Mesendoderm (in vitro differentiated cells): ENCODE results near the gene ZSCAN2.

ENCODE experiments used
- DNase-seq: peaks from one replicate; pipeline ENCODE4 v3.0.0; 2013
- H2AK5ac ChIP-seq: 2 replicates; pipeline ENCODE4 v1.6.1; 2013; ENCODE audit warnings: low read length, inconsistent platforms
- H2BK120ac ChIP-seq: 2 replicates; pipeline ENCODE4 v1.6.1; 2013; ENCODE audit warnings: low read depth, mild to moderate bottlenecking, low read length, moderate library complexity, mixed read lengths
- H2BK15ac ChIP-seq: replicated peaks from 2 replicates; pipeline ENCODE4 v1.6.1; 2013; ENCODE audit warnings: low read depth, mild to moderate bottlenecking, moderate library complexity
- H2BK5ac ChIP-seq: 2 replicates; pipeline ENCODE4 v1.6.1; 2013; ENCODE audit warnings: low read length, inconsistent platforms
- H3K18ac ChIP-seq: 2 replicates; pipeline ENCODE4 v1.6.1; 2013; ENCODE audit warnings: mild to moderate bottlenecking, low read length, mixed read lengths
- H3K23ac ChIP-seq: one replicate; pipeline ENCODE4 v1.6.1; 2013; ENCODE audit warnings: low read length
- H3K27ac ChIP-seq: 2 replicates; pipeline ENCODE4 v1.5.1; 2013; ENCODE audit warnings: low read depth, mild to moderate bottlenecking, inconsistent platforms, low read length, moderate library complexity
- H3K27me3 ChIP-seq: 2 replicates; pipeline ENCODE4 v1.6.1; 2013; ENCODE audit warnings: low read length, control low read depth, mild to moderate bottlenecking, inconsistent platforms; ENCODE audit not compliant: insufficient read depth, poor library complexity
- H3K36me3 ChIP-seq: 2 replicates; pipeline ENCODE4 v1.6.1; 2013; ENCODE audit warnings: low read length, inconsistent platforms; ENCODE audit not compliant: control insufficient read depth, insufficient read depth
- H3K4ac ChIP-seq: one replicate; pipeline ENCODE4 v1.6.1; 2013; ENCODE audit warnings: low read depth, mild to moderate bottlenecking, low read length, moderate library complexity
- H3K4me1 ChIP-seq: 2 replicates; pipeline ENCODE4 v1.6.1; 2013; ENCODE audit warnings: low read depth, low read length, inconsistent platforms; ENCODE audit not compliant: control insufficient read depth
- H3K4me2 ChIP-seq: 2 replicates; pipeline ENCODE4 v1.6.1; 2013; ENCODE audit warnings: low read length
- H3K4me3 ChIP-seq: 2 replicates; pipeline ENCODE4 v1.5.1; 2013; ENCODE audit warnings: mild to moderate bottlenecking, low read length
- H3K56ac ChIP-seq: one replicate; pipeline ENCODE4 v1.6.1; 2013; ENCODE audit warnings: low read length
- H3K79me1 ChIP-seq: 2 replicates; pipeline ENCODE4 v1.6.1; 2013; ENCODE audit warnings: low read length, inconsistent platforms
- H3K79me2 ChIP-seq: 2 replicates; pipeline ENCODE4 v1.6.1; 2013; ENCODE audit warnings: mild to moderate bottlenecking, low read length; ENCODE audit not compliant: control insufficient read depth, insufficient read depth
- H3K9ac ChIP-seq: 2 replicates; pipeline ENCODE4 v1.6.1; 2013; ENCODE audit warnings: low read length, inconsistent platforms
- H4K5ac ChIP-seq: one replicate; pipeline ENCODE4 v1.6.1; 2013; ENCODE audit warnings: low read length
- H4K8ac ChIP-seq: one replicate; pipeline ENCODE4 v1.6.1; 2013; ENCODE audit warnings: low read depth, mild to moderate bottlenecking, control low read depth, low read length, moderate library complexity
- WGBS: extraction: QIAGEN DNeasy Blood & Tissue Kit; methylation state at CpG from one replicate; pipeline ENCODE4 v1.1.7; 2013; ENCODE audit warnings: low lambda C conversion rate, missing lambda C conversion rate; ENCODE audit not compliant: insufficient coverage; ENCODE audit errors: extremely low coverage; 5-methylcytosine and 5-hydroxymethylcytosine counted together

The ZSCAN2 gene

DNA sequence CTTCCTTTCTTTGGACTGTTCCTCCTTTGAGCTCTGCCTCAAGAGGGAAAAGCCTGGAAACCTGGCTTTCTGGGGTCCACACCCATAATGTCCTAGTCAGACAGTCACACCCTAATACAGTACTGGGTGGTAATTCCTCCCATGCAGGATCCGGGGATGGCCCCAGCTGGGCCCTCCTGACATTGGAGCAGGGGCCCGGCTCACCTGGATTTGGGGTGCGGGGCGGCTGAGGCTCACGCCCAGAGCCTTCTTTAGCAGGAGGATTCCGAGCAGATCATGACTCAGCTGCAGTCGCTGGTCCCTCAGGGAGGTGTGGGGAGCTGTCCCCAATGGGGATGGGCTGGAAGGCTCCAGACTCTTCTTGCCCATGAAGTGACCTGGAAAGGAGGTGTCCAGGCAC, 56.2 kb downstream of the ZSCAN2 start:
- Histone ChIP-seq H3K36me3 (peaks cover 2% of the 10 kb centered on the region), H3K4ac (no peak overlapping the region), H3K27me3 (no peaks in the 10 kb centered on the region), H3K79me1 (peaks cover 8% of the 10 kb centered on the region), H2BK5ac (no peak overlapping the region), H3K56ac (peak overlapping the region; percentile 87), H4K5ac (no peak overlapping the region), H3K23ac (no peak overlapping the region), H4K8ac (no peak overlapping the region), H2BK15ac (no peak overlapping the region), H3K4me1 (peaks cover 10% of the 10 kb centered on the region), H3K4me3 (no peak overlapping the region), H3K4me2 (no peak overlapping the region), H3K9ac (no peak overlapping the region), H3K18ac (no peak overlapping the region), H3K27ac (no peak overlapping the region), H2BK120ac (no peak overlapping the region), H2AK5ac (no peak overlapping the region), H3K79me2 (peaks cover 6% of the 10 kb centered on the region)
- DNase-seq: no peak
- whole genome bisulfite sequencing: no CpG with 5 or more reads among the region's 7 CpGs

DNA sequence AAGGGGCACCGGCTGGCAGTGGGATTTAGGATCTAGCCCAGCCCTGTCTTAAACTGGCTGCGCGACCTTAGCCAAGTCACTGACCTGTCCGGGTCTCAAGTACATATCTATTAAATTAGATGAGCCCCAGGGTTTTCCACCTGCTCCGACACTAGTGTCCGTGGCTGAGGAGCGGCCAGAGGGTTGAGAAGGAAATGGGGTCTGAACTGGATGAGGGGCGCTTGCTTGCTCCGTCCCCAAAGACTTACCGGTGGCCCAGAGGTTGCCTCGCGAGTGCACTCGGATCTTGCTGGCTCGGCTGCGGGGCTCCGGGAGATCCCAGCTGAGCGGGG, 56.9 kb downstream of the ZSCAN2 start:
- Histone ChIP-seq H3K79me1 (peaks cover 7% of the 10 kb centered on the region), H3K18ac (peak overlapping the region; percentile 61), H2BK120ac (no peak overlapping the region), H2BK5ac (no peak overlapping the region), H4K8ac (peak overlapping the region; percentile 16), H3K4me3 (peak overlapping the region; percentile 36), H2BK15ac (no peak overlapping the region), H3K27me3 (no peaks in the 10 kb centered on the region), H3K23ac (peak overlapping the region; percentile 91), H2AK5ac (no peak overlapping the region), H3K9ac (peak overlapping the region; percentile 77), H3K4me1 (peaks cover 10% of the 10 kb centered on the region), H3K4ac (peak overlapping the region; percentile 49), H3K79me2 (peaks cover 6% of the 10 kb centered on the region), H3K4me2 (peak overlapping the region; percentile 71), H3K56ac (peak overlapping the region; percentile 87), H3K27ac (peak overlapping the region; percentile 43), H3K36me3 (peaks cover under 1% of the 10 kb centered on the region), H4K5ac (no peak overlapping the region)
- no peak for DNase-seq
- no CpG with 5 or more reads among the region's 17 CpGs for WGBS

DNA sequence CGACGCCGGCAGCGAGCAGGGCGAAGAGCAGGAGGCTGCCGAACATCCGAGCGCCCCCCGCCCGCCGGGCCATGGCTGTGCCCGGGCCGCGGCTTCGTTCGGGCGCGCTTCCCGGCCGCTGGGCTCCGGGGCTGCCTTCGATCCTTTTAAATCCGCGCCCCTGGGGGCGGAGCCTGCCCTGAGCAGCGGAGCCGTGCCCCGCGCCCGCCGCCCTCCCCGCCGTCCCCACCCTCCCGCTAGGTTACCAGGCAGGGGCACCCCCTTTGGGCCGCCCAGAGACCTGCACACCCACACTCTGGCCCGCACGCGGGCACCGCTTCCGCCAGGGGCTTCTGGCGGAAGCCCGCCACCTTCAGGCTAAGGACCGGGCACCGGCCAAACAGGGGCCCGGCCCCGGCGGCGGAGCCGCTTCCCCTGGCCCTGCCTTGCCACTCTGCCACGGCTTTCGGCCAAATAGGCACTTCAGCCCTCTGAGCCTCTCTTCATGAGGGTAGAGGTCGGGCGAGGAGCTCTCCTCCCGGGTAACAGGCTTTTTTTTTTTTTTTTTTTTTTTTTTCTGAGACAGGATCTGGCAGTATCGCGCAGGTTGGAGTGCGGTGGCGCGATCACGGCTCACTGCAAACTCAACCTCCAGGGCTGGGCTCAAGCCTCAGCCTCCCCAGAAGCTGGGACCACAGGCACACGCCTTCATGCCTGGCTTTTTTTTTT, 57.4 kb downstream of the ZSCAN2 start, which contains the start of gene NMB:
NMB (minus strand) TSS at position 120 of the 708 bp plus-strand sequence; CDS start at position 73, 47 bp downstream.
- Histone ChIP-seq H3K27ac (peak within 1 kb of the TSS; percentile 52), H3K56ac (peak within 1 kb of the TSS; percentile 87), H4K8ac (peak within 1 kb of the TSS; percentile 16), H3K79me2 (peaks cover 6% of the 10 kb centered on the region), H3K4me2 (peak within 1 kb of the TSS; percentile 71), H2AK5ac (no peak within 1 kb of the TSS), H4K5ac (no peak within 1 kb of the TSS), H3K27me3 (no peaks in the 10 kb centered on the region), H3K23ac (peak within 1 kb of the TSS; percentile 91), H3K18ac (peak within 1 kb of the TSS; percentile 61), H3K4me3 (peak within 1 kb of the TSS; percentile 36), H3K9ac (peak within 1 kb of the TSS; percentile 77), H2BK120ac (no peak within 1 kb of the TSS), H3K79me1 (peaks cover 6% of the 10 kb centered on the region), H3K4me1 (peaks cover 10% of the 10 kb centered on the region), H2BK15ac (no peak within 1 kb of the TSS), H3K36me3 (no peaks in the 10 kb centered on the region), H3K4ac (peak within 1 kb of the TSS; percentile 49), H2BK5ac (no peak within 1 kb of the TSS)
- WGBS: no CpG with 5 or more reads among the region's 61 CpGs
- DNase-seq: peak; percentile 94

DNA sequence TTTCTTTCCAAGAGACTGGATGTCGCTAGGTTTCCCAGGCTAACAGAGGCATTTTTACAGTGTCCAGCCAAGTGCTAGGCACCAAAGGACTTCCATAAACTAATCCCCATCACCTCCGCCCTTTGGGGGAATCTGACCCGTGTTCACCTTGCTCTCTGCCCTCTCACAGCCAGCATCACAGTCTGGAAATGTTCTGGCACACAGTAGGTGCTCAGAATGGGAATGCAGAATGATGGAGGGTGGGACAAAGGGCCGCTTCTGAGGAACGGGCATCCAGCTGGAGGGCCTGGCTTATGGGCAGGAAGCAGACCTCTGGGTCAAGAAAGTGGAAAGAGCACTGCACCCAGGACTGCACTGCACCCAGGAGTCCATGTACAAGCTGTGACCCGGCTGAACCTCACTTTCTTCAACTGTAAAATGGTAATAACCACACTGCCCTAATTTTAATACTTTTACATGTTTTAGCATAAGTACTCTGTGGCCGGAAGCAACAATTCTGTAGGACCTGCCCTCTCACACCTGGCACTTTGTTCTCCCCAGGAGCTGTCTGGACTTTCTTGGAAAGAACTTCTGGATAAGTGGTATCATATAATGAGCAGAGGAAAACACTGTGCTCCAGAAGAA, 58.1 kb downstream of the ZSCAN2 start:
- Histone ChIP-seq H3K4me3 (no peak overlapping the region), H2BK15ac (no peak overlapping the region), H3K27me3 (no peaks in the 10 kb centered on the region), H3K4ac (no peak overlapping the region), H3K79me2 (no peaks in the 10 kb centered on the region), H3K9ac (peak overlapping the region; percentile 73), H3K4me2 (peak overlapping the region; percentile 21), H4K8ac (no peak overlapping the region), H3K23ac (peak overlapping the region; percentile 48), H3K4me1 (peaks cover 8% of the 10 kb centered on the region), H3K79me1 (no peaks in the 10 kb centered on the region), H2BK5ac (no peak overlapping the region), H3K18ac (no peak overlapping the region), H2BK120ac (no peak overlapping the region), H3K56ac (peak overlapping the region; percentile 69), H2AK5ac (no peak overlapping the region), H3K27ac (peak overlapping the region; percentile 52), H3K36me3 (no peaks in the 10 kb centered on the region), H4K5ac (no peak overlapping the region)
- DNase-seq: no peak
- WGBS: no CpG with 5 or more reads among the region's 7 CpGs

DNA sequence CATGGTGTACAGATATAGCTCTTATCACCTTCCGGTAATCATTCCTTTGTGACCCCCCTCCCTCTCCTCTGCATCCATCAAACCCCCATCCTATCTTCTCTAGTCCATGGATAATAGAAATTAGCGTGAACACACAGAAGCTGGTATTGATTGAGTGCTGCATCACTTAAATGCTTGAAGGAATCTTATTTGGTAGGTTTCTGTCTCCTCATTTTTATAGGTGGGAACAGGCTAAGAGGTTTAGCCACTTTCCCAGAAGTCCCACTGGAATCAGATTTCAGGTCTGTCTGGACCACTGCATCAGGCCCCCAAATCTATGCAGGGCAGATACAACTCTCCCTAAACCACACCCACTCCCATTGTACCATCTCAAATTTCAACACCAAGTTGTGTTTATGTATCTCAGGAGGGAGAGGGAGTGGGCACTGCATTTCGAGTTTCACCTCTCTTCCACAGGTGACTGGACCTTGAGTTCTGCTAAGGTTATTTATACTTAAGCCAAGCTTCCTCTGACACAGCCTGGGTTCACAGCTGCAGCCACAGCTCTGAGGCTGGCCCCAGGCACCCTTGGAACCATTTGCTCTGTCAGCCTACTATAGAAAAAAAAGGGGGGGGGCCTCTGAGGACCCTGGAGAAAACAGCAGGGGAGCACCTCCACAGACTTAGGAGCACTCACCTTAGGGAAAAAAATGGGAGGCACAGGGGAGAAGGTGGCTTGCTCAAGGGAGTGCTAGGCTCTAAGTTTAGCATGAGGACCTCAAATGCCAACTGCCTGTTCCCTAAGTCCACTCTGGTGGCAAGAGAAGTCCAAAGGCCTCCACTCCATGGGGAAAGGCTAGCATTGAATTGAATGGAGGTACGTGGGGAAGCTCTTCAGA, 59.3 kb downstream of the ZSCAN2 start:
- H3K79me2 ChIP-seq: no peaks in the 10 kb centered on the region

More for the DNA sequence above, 59.3 kb downstream of the ZSCAN2 start:
- no CpG with 5 or more reads among the region's 4 CpGs for WGBS
- Histone ChIP-seq H3K18ac (no peak overlapping the region), H3K36me3 (no peaks in the 10 kb centered on the region), H2BK5ac (no peak overlapping the region), H3K56ac (no peak overlapping the region), H2AK5ac (no peak overlapping the region), H3K4me3 (no peak overlapping the region), H3K27me3 (no peaks in the 10 kb centered on the region), H3K27ac (no peak overlapping the region), H2BK120ac (no peak overlapping the region), H3K9ac (no peak overlapping the region), H3K4me1 (peaks cover 8% of the 10 kb centered on the region), H3K79me1 (no peaks in the 10 kb centered on the region), H3K23ac (no peak overlapping the region), H4K8ac (no peak overlapping the region), H3K4ac (no peak overlapping the region), H4K5ac (no peak overlapping the region), H3K4me2 (no peak overlapping the region), H2BK15ac (no peak overlapping the region)
- DNase-seq: no peak
